ENCODE results near the gene PHF2.

PHF2 gene

GRCh38 chr9:93701494-93702218 is 125.3 kb downstream of the PHF2 start:
- no peak for DNase-seq (ENCODE audit: low read depth)

GRCh38 chr9:93702261-93702660 is 125.9 kb downstream of the PHF2 start:
- no peak for DNase-seq (ENCODE audit: low read depth)

GRCh38 chr9:93708289-93708986 is 132.1 kb downstream of the PHF2 start:
- DNase-seq (ENCODE audit: low read depth) = no peak

GRCh38 chr9:93708987-93709302 is 132.6 kb downstream of the PHF2 start:
- no peak for DNase-seq (ENCODE audit: low read depth)

GRCh38 chr9:93709600-93710369 is 133.4 kb downstream of the PHF2 start:
- no peak for DNase-seq (ENCODE audit: low read depth)

GRCh38 chr9:93710370-93710723 is 134.0 kb downstream of the PHF2 start:
- no peak for DNase-seq (ENCODE audit: low read depth)

GRCh38 chr9:93711002-93711401 is 134.6 kb downstream of the PHF2 start:
- DNase-seq (ENCODE audit: low read depth) = no peak

GRCh38 chr9:93712896-93713295 is 136.5 kb downstream of the PHF2 start:
- no peak for DNase-seq (ENCODE audit: low read depth)

- no peak for DNase-seq (ENCODE audit: low read depth)
These were observed 137.3 kb downstream of the PHF2 start for GRCh38 chr9:93713716-93714115.

GRCh38 chr9:93721417-93721965 is 145.1 kb downstream of the PHF2 start:
- DNase-seq (ENCODE audit: low read depth) = no peak

- DNase-seq (ENCODE audit: low read depth) = no peak
These were observed 148.5 kb downstream of the PHF2 start for GRCh38 chr9:93724852-93725251.

GRCh38 chr9:93725382-93725781 is 149.0 kb downstream of the PHF2 start:
- no peak for DNase-seq (ENCODE audit: low read depth)

GRCh38 chr9:93726147-93726546 is 149.8 kb downstream of the PHF2 start:
- no peak for DNase-seq (ENCODE audit: low read depth)
